GM18502 (cell line): ENCODE results near the gene ZCRB1.

Source experiments
- ATAC-seq: cut with Tn5 transposase; IDR thresholded peaks from one replicate; pipeline ENCODE4 v1.9.1; 2021; ENCODE audit warnings: mild to moderate bottlenecking; ENCODE audit not compliant: unreplicated experiment, poor library complexity

The ZCRB1 gene

DNA sequence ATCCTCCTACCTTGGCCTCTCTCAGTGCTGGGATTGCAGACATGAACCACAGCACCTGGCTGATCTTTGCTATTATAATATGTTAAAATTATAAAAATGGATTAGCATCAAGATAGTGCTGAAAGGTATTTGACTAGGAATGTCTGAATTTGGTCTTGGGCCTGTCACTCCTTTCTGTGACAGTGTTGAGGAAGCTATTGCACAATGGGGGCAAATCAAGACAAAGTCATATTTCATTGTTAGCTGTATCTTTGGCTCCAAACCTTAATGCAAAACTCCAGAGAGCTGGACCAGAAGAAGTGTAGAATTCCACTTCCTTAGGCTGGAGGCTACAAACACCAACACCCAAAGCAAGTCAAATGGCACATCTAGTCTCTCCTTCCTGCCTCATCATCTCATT, 42.2 kb downstream of the ZCRB1 start:
- ATAC-seq: no peak

DNA sequence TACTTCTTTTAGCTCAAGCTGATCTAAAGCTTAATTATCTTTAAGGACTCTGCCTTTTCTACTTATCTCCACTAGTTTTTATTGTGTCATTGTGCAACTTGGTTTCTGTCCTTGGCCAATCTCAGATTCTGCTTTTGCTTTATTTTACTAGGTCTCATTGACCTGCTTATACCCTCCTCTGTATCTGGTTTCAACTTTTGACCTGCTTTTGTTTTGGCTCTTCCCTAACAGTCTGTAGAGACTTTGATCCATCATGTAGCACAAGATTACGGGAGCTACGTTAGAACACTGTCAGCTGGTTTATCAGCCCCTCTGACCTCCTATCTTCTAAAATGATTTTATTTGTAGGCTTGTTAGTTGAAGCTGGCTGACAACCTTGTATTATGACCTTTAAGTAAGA, 43.6 kb downstream of the ZCRB1 start:
- ATAC-seq: no peak

DNA sequence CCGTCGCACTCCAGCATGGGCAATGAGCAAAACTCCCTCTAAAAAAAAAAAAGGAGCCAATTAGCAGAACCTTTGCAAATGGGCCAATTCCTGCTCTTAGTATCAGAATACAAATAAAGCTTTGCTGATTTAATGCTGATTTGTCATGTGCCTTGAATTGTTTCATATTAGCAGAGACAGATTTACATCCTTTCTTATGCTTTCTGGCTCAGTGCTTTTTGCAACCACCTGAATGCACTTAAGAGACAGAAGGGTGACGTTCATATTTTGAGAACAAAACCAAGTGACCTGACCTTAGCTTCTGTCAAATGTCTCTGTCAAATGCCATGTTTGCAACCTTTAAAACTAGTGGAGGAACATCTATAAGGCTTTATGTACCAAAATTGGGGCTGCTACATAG, 44.0 kb downstream of the ZCRB1 start:
- ATAC-seq: no peak

DNA sequence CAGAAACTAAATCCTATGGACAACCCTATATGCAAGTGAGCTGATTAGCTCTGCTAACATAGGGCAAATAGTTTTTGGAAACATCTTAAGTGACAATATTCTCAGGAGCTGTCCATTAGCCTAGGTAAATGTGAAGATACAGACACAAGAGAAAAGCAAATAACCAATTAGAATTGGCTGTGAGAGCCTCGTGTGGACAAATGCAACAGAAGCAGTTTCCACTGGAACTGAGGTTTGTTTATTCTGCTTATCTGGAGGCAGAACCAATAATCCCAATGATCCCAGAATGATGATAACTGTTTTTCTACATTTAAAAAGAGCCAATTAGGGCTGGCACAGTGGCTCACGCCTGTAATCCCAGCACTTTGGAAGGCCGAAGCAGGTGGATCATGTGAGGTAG, 44.6 kb downstream of the ZCRB1 start:
- ATAC-seq: no peak

DNA sequence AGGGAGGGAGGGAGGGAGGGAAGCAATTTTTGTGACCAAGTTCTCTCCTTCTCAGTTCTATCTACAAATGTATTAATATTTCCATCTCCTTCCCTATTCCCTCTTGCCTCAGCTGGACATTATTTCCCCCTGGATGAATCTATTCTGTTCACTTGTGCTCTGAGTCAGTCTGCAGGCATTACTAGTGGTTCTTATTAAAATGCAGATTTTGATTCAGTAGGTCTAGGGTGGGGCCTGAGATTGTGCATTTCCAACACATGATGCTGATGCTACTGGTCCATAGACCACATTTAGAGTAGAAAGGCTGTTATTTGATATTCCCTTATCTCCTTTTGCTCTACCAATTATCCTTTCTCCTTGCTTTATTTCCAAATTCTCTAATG, 47.8 kb downstream of the ZCRB1 start:
- ATAC-seq: no peak

DNA sequence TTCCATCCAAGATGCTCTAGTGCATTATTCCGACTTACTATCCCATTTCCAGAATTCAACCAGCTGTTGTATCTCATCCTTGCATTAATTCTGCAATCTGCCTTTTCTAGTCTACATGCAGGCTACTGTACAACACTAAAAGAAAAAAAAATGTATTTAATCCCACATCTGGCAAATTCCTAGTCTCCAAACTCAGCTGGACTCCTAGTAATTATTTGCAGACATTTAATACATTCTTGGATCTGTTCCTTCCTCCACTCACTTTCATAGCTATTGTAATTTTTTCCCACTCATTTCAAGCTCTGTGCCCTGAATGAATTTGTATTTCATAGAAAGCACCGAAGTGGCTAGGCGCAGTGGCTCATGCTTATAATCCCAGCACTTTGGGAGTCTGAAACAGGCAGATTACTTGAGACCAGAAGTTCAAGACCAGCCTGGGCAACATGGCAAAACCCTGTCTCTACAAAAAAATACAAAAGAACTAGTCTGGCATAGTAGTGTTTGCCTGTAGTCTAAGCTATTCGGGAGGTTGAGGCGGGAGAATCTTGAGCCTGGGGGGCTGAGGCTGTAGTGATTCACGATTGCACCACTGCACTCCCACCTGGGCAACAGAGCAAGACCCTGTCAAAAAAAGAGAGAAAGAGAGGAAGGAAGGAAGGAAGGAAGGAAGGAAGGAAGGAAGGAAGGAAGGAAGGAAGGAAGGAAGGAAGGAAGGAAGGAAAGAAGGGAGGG, 48.3 kb downstream of the ZCRB1 start:
- ATAC-seq: no peak

DNA sequence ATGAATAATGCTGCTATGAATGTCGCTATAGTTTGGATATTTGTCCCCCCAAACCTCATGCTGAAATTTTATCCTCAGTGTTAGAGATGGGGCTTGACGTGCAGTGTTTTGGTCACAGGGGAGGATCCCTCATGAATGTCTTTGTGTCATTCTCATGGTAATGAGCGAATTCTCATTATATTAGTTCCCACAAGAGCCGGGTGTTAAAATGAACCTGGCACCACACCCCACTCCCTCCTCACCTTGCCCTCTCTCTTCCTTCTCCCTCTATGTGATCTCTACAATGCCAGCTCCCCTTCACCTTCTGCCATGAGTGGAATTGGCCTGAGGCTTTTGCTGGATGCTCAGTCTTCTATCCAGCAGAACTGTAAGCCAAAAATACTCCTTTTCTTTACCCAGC, 50.4 kb downstream of the ZCRB1 start:
- no peak for ATAC-seq

DNA sequence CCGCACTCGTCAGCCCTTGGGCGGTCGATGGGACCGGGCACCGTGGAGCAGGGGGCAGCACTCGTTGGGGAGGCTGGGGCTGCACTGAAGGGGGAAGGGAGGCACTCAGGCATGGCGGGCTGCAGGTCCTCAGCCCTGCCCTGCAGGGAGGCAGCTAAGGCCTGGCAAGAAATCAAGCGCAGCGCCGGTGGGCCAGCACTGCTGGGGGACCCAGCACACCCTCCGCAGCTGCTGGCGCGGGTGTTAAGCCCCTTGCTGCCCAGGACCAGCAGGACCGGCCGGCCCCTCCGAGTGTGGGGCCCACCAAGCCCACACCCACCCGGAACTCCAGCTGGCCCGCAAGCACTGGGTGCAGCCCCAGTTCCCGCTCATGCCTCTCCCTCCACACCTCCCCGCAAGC, 52.2 kb downstream of the ZCRB1 start:
- ATAC-seq: no peak

DNA sequence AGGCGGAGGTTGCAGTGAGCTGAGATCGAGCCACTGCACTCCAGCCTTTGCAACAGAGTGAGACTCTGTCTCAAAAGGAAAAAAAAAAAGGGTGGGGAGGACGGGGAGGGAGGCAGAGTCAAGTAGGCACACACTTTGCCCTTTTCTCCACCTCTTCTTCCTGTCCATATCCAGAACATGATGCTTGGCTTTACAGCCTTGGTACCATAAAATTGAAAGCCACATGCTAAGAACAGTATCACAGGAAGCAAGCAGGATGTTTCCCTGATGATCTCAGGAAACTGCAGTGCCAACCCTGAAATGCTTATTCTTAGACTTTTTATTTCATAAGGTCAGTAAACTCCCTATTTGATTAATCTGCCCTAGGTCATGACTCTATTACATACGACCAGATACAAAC, 55.3 kb downstream of the ZCRB1 start:
- no peak for ATAC-seq

DNA sequence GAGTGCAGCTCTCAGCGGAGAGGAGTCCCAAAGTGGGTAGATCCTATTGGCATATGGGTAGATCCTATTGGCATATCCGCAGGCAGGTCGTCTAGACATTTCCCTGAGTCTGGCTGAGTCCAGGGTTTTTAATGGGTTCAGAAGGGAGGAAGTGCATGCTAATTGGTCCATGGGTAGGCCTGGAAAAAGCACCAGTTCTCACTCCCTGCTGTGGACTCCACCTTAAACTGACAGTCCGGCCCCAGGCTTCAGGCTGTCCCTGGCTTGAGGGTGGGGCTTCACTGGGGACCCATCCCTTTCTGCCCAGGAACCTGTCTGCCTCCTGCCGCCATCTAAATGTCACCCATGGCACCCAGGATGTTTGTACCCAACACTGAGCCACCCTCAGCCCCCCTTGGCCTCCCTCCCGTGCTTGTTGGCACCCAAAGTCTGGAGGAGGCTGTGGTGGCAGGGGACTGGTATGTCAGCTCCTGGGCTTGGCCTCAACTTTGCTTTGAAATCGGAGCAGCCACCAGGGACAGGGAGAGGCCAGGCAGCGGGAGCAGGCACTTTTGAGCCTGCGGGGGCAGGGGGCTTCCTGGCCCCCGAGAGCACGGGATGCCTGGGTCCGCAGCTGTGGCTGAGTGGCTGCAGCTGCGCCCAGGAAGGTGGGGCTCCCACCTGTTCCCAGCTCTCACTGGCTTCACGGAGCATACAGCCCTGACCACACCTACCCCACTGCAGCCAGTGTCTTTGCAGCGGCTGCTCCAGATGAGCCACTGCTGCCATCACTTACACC, 58.3 kb downstream of the ZCRB1 start:
- no peak for ATAC-seq

DNA sequence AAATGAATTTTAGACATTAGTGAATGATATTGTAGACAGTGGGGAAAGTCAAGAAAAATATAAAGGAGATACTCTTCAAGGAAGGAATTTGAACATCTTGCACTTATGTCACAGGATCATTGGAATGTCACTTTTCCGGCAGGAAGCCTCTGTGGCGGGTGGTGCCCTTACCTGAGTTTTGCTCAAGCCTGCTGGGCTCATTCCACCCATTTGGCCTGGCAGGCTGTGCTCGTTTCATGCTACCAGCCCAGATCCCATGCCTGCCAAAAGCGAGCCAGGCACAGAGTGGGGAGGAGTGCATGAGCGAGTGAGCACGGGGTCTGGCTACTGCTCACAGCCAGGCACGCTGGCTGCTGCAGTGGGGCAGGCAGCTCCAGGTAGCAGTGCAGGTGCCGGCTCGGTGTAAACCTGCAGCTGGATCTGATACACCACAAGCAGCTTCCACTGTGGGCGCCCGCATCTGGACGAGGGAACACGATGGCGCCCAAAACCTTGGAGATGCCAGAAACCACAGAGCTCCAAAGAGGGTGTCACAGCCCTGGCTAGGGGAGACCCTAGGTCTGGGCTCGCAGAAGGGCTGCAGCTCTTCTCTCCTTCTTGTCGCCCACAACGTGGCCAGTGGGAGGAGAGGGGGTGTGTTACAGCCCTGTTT, 59.2 kb downstream of the ZCRB1 start:
- no peak for ATAC-seq

DNA sequence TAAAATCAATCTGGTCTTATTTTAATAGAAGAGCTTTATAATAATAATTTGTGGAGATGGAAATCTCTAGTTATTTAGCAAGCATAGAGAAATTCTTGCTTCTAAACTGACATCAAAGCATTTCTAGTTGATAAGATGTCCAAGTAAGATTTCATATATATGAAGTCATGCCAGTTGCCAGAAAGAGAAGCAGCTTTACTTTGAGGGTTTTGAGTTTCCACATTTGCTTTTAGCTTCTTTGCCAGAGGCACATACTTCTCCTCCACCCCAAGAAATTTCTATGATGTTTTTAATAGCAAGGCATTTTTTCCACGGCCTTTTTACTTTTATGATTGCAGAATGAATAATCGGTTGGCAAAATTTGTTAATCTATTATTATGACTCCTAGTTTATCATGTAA, 63.6 kb downstream of the ZCRB1 start:
- ATAC-seq: no peak
